Measurements from ENCODE around the gene SIGLEC6.
A peak's percentile ranks its signal among the peaks of the same experiment; 100 is the strongest.

Gene SIGLEC6

GRCh38 chr19:51548213-51548651, 16.8 kb upstream of the SIGLEC6 start:
- no peak for DNase-seq

- DNase-seq = no peak
These were observed 16.1 kb upstream of the SIGLEC6 start for GRCh38 chr19:51547397-51548212.

- DNase-seq = no peak
These were observed 15.4 kb upstream of the SIGLEC6 start for GRCh38 chr19:51546650-51547396.

- no peak for DNase-seq
These were observed 14.7 kb upstream of the SIGLEC6 start for GRCh38 chr19:51546107-51546649.

GRCh38 chr19:51544038-51544437, 12.6 kb upstream of the SIGLEC6 start:
- no peak for DNase-seq

- no peak for DNase-seq
These were observed 11.2 kb upstream of the SIGLEC6 start for GRCh38 chr19:51542699-51543098.

- DNase-seq = no peak
These were observed 10.2 kb upstream of the SIGLEC6 start for GRCh38 chr19:51541458-51542357.

- DNase-seq = no peak
These were observed 8.4 kb upstream of the SIGLEC6 start for GRCh38 chr19:51539821-51540366.

GRCh38 chr19:51535535-51535934, 4.1 kb upstream of the SIGLEC6 start:
- no peak for DNase-seq

GRCh38 chr19:51530616-51531015, 854 bp downstream of the SIGLEC6 start:
- no peak for DNase-seq

GRCh38 chr19:51529301-51529700, 2.2 kb downstream of the SIGLEC6 start:
- DNase-seq = no peak

- no peak for DNase-seq
These were observed 5.8 kb downstream of the SIGLEC6 start for GRCh38 chr19:51525651-51526050.

GRCh38 chr19:51524666-51525264, 6.7 kb downstream of the SIGLEC6 start:
- no peak for DNase-seq

GRCh38 chr19:51521781-51522180, 9.7 kb downstream of the SIGLEC6 start:
- DNase-seq = no peak

GRCh38 chr19:51521357-51521756, 10.1 kb downstream of the SIGLEC6 start:
- no peak for DNase-seq

- DNase-seq = no peak
These were observed 10.7 kb downstream of the SIGLEC6 start for GRCh38 chr19:51520728-51521127.

GRCh38 chr19:51514866-51515481, 16.5 kb downstream of the SIGLEC6 start:
- peak; percentile 26 for DNase-seq

GRCh38 chr19:51513968-51514367, 17.5 kb downstream of the SIGLEC6 start:
- DNase-seq = no peak

- DNase-seq = no peak
These were observed 20.1 kb downstream of the SIGLEC6 start for GRCh38 chr19:51511353-51511752.

- no peak for DNase-seq
These were observed 21.4 kb downstream of the SIGLEC6 start for GRCh38 chr19:51509823-51510660.
